ENCODE results near the gene RETREG3.

DNA sequence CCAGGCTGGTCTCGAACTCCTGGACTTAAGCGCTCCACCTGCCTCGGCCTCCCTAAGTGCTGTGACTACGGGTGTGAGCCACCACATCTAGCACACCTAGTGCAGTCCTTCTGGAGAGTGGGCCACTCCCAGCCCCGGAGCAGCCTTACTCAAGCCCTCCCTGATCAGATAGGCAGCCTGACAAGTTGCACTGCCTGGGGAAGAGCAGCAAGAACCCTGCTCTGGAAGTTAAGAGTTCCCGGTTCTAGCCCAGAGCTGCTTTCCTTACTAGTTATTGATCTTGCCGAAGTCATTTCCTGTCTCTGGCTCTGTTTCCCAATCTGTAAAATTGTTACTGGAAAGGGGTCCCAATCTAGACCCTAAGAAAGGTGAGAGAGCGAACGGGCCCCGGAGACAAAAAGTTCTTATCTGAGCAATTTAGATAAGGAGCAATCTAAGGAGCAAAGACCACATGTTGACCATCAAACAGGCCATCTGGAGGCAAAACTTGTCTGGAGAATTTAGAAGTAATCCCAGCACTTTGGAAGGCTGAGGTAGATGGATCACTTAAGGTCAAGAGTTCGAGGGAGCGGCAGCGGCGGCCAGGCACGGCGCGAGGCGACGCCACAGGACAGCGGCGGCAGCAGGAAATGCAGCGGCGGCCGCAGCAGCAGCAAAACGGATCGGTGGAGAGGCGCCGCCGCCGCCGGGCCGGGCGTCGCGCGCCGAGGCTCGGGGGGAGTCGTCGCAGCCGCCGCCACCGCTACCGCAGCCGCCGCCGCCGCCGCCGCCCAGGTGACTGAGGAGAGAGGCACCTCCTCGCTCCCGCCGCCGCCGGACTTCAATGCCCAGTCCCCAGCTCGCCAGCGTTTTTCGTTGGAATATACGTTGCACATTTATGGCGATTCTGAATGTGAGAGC lies 77.5 kb downstream of the RETREG3 start:
- no peak for TF ChIP-seq EZH2phosphoT487 (IDR thresholded peaks at IDR 0.05; ENCODE audit: borderline replicate concordance, low read depth, low read length)
- TF ChIP-seq, protein P1, sequence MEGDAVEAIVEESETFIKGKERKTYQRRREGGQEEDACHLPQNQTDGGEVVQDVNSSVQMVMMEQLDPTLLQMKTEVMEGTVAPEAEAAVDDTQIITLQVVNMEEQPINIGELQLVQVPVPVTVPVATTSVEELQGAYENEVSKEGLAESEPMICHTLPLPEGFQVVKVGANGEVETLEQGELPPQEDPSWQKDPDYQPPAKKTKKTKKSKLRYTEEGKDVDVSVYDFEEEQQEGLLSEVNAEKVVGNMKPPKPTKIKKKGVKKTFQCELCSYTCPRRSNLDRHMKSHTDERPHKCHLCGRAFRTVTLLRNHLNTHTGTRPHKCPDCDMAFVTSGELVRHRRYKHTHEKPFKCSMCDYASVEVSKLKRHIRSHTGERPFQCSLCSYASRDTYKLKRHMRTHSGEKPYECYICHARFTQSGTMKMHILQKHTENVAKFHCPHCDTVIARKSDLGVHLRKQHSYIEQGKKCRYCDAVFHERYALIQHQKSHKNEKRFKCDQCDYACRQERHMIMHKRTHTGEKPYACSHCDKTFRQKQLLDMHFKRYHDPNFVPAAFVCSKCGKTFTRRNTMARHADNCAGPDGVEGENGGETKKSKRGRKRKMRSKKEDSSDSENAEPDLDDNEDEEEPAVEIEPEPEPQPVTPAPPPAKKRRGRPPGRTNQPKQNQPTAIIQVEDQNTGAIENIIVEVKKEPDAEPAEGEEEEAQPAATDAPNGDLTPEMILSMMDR (conservative IDR thresholded peaks at IDR 0.05; ENCODE audit: low read length), result no peak

Measured in OCI-LY7 (cell line).